Left lobe of liver (tissue), 2 donors: ENCODE results near the gene TRPV4. TPM values are rescaled to one million over a fixed set of nuclear protein-coding genes. Genes with fewer than 3 reads are reported as not detected.

Source experiments
- ATAC-seq: fragments of 200-7000 bp; cut with Tn5 transposase; one replicate; pipeline ENCODE4 v1.9.1; 2020; ENCODE audit warnings: mild to moderate bottlenecking, moderate library complexity
- DNase-seq: peaks from one replicate; pipeline ENCODE4 v3.0.0-alpha.2; 2020; ENCODE audit warnings: low spot score
- total RNA-seq: library from RNA; stranded (reverse); gene quantifications from one replicate; pipeline ENCODE4 v1.2.1, GENCODE V29; 2021
- donor health status: DM: no; HTN: no; CAD: no; lungs with moderate emphysema.
- donor health status: DM: no; HTN: yes; CAD: no.

The TRPV4 gene
- total RNA-seq, 1 donor from 2014 or later, result 6.7 TPM

- DNase-seq, result peak; percentile 38
These were observed 68.3 kb downstream of the TRPV4 start for GRCh38 chr12:109764776-109765445.

GRCh38 chr12:109764123-109764522 lies 69.1 kb downstream of the TRPV4 start:
- ATAC-seq (no peak), DNase-seq (no peak)

More at GRCh38 chr12:109764776-109765445, 68.3 kb downstream of the TRPV4 start:
- ATAC-seq, result no peak

GRCh38 chr12:109763201-109763841 lies 69.9 kb downstream of the TRPV4 start:
- ATAC-seq (no peak), DNase-seq (peak; percentile 21)

DNA sequence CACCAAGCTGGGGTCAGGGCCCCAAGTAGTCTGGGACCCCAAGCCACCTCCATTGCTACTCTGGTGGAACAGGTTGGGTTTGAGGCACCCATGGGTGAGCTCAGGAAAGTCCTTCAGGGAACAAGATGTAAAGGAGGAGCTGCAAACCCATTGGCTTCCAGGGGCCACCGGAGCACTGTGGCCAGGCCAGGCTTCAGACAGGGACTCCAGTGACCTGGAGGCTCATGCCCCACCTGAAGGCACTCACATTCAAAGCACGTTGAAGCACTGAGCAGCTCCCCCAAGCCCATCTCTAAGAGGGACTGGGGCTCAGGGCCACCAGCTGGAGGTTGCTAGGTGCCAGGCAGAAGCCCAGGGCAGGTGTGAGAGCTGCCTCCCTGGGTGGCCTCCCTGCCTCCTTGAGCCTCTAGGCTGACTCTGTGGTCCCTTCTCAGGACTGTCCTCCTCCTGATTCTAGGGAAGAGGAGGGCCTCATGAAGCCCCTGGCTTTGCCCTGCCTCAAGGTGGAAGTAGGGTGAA lies 70.5 kb downstream of the TRPV4 start:
- DNase-seq (peak; percentile 41), ATAC-seq (no peak)

GRCh38 chr12:109762071-109762672 lies 71.0 kb downstream of the TRPV4 start:
- DNase-seq (peak; percentile 42), ATAC-seq (no peak)

DNA sequence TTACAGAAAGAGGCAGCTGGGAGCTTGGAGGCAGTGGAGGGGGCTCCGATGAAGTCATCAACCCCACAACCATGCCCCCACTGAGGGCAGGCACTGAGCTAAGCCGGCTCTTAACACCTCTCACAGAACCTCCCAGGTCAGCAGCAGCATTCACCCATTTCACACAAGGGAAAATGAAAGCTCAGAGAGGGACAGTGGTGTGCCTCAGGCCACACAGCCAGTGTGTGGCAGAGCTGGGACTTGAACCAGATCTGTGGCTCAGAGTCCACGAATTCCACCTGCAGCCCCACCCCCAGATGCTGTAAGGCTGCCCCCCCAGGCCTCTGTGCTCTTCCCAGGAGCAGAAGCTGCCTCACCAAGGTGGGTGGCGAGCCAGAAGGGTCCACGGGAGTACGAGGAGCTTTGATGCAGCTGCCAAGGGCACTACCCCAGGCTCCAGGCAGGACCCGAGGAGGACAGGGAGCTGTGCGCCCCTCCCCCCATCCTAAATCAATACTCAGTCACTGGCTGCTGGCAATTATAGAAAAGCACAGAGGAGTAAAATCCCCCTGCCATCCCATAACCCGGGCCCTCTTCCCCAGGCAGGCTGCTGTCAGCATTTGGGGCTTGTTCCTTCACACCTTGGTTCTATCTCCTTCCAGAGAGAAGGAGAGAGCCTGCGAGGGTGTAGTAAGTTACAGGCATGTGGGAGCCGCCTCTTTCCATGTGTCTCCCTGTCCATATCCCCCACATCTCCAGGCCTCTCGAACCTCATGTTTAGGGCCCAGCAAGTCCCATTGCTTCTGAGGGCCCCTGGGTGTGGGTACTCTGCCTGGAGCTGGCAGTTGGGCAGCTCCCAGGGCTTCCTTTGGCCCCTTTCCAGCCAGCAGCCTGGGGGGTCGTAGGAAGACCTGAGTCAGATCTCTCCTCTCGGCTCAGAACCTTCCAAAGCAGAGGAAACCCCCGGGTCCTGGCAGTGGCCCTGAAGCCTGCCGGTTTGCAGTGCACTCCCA lies 72.0 kb downstream of the TRPV4 start:
- ATAC-seq, result no peak
- DNase-seq, result peak; percentile 43

- ATAC-seq (peak; percentile 87), DNase-seq (peak; percentile 86)
These were observed 72.9 kb downstream of the TRPV4 start for GRCh38 chr12:109760031-109760929.

DNA sequence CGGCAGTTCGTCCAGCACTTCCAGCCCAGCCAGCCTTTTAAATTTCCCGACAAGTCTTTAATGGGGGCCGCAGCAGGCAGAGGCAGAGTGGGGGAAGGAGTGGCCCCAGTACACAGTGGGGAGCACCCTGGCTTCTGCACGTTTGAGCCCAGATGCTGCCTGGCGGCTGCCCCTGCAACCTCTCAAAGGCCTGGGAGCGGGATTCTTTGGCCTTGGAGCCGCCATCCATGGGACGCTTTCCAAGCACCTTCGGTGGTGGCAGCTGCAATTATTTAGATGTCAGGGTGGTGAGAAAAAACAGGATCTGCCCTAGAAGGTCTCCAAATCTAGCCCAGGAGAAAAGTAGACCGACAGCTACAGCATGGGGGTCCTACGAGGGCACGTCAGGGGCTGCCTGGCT lies 73.6 kb downstream of the TRPV4 start:
- DNase-seq (peak; percentile 41), ATAC-seq (no peak)

DNA sequence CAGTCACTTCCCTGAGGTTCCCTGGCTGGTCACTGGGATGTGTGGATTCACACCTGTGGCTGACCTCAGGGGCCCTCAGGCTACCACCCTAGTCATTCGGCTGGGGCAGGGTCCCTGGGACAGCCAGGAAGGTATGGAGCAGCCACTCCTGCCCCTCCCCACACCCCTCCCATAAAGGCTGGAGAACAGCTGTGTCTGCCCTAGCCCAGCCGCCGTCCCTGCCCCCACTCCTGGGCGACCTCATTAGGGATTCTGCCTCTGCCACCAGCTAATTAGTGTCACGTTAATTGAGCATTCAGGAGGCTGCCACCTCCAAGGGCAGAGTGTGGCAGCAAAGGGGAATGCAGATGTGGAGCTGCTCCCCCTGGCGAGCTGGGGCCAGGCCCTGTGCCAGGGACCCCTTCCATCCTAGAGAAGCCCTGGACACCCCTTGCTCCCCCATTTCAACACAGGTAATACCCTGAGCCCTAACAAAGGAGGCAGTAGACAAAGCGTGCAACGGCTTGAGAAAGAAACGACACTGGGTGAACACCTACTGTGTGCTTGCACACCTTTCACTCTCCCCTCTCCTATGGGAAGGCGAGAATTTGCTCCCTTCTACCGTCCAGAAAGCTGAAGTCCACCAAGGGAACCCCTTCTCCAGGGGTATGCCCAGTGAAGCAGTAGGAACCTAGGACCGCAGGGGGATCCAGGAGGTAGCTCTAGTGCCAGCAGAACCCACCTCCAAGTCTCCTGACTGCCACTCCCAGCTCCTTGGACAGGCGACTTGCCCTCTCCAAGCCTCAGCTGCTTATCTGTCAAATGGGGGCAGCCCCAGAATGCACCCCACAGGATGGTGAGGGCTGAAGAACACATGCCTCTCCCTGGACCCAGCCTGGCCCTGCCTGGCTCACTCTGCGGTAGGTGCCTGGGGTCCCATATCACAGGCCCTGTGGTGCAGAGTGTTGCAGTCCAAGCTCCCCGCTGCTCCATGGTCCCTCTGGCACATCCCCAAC lies 74.5 kb downstream of the TRPV4 start:
- DNase-seq (peak; percentile 39), ATAC-seq (no peak)

DNA sequence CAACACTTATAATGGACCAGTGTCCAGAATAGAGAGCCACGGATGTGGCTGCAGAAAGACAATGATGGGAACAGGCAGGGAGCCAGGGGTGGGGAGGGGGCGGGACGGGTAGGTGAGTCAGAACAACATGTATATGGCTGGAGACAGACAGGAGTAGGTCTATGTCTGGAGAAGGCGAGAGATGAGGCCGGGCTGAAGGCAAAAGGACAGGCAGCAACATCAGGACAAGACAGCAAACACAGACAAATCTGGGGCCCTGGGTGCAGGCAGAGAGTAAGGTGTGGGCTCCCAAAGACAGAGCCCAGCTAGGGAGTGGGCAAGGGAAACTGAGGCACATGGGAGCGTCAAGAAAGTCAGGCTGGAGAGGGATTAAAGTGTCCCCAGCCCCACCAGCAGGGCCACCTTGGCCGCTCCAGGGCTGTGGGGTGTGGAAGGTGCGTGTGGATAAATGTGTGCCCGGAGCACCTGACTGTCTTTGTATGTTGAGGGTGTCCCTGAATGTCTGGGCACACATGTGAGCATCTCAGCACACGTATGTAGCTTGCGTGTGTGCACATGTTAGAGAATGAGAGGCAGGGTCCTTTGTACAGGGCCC lies 75.4 kb downstream of the TRPV4 start:
- DNase-seq, result peak; percentile 29
- ATAC-seq, result no peak

GRCh38 chr12:109756457-109756856 lies 76.7 kb downstream of the TRPV4 start:
- DNase-seq (no peak), ATAC-seq (no peak)

DNA sequence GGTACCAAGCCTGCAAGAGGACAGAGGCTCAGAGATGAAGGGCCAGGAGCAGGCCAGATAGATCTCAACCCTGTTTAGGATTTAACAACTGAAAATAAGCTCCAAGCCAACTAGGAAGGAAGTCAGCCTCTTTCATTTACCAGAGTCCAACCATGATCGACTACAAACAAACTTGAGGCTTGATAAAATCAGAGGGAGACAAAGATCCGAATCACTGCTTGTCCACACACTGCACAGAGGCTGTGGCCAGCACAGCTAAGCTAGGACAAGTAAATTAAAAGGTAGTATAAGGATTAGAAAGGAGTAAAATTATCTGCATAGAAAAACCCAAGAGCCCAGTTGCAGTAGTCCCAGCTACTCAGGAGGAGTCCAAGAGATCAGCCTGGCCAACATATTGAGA lies 79.2 kb downstream of the TRPV4 start:
- DNase-seq (no peak), ATAC-seq (peak; percentile 33)

DNA sequence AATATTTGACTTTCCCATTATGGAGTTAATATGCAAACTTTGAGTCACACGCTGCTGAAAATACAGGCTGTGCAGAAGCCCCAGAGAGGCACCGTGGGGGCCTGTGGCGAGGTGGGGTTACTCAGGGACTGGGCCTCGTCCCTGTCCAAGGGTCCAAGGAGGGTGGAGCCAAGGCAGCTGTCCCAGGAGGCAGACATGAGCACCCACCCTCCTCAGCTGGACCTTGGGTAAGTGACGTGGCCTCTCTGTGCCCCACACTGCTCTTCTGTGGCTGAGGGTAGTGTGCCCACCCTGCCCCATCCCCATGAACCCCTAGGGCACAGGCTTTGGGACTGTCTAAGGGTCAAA lies 80.2 kb downstream of the TRPV4 start:
- DNase-seq (peak; percentile 32), ATAC-seq (no peak)

DNA sequence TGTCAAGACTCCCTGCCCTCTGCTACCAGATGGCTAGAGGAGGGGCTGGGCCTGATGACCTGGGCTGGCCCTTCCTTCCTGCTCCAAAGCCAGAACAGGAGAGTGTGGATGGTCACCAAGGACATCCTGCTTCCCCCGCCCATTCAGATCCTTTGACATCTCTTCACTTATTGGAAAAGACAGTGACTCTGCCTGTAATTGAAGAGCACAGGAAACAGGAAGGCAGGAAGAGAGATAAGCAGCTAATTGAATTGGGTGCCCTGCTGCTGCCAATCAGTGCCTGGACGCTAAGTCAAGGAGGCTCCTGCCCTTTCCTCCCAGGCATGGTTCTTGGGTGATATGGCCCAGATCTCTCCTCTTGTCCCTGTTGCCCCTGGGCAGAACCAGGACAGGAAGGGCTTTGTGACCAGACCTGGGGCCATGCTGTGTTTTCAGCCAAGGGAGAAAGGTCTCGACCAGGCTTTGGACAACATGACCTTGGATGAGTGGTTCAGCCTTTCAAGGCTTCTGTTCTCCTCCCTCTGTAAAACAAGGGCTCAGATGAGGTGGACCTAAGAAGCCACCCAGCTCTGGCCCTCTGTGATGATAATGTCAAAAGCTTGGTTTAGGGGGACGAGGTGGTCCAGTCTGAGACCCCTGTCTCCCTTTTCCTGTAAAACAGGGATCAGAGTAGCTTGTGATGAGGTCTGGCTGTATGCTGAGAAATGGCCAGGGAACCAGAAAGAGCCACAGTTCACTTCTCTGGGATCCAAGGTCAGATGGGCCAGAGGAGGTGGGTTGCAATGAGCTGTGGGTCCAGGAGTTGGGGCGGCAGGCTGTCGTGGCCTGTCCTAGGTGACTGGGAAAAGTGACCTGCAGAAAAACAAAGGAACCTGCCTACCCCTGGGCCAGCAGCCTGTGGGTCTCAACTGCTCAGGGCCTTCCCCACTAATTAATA lies 80.8 kb downstream of the TRPV4 start:
- ATAC-seq (peak; percentile 24), DNase-seq (peak; percentile 38)

- DNase-seq (peak; percentile 22), ATAC-seq (no peak)
These were observed 87.9 kb downstream of the TRPV4 start for GRCh38 chr12:109744986-109745942.

DNA sequence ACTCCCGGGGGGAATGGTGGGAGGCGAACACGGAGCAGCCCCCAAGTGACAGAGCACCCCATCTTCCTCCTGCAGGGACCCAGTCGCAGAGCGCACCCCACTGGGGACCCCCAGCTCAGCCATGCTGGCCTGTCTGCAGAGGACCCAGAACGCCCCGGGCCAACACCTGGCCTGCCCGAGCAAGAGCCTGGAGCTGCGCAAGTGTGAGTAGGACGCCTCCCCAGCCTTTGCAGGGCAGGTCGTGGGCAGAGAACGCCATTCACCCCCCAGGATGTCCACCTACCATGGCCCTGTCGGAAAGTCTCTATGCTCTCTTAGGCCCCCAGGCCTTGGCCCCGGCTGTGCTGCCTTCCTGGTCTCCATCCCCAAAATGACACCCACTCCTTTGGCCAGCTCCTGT lies 89.2 kb downstream of the TRPV4 start:
- DNase-seq, result no peak
- ATAC-seq, result no peak
